Stimulated activated naive CD8-positive, alpha-beta T cell treated with anti-CD3 and anti-CD28 coated beads, Interleukin-15, Interleukin-2, amounts not matched to agents 100 ng/mL and 50 ng/mL, for 24 hours (primary cell): Measurements from ENCODE around the gene EIF4E.
A peak's percentile ranks its signal among the peaks of the same experiment; 100 is the strongest.
"Not testable (repeated sequence)": the region's sequence is repeated elsewhere in the genome, so short reads cannot be mapped to it uniquely, and the experiment has no call there.

Source experiments
- H3K27ac Mint-ChIP-seq: one replicate; pipeline ENCODE4 v1.8.0; 2021; ENCODE audit warnings: mild to moderate bottlenecking, mixed read lengths
- H3K27me3 Mint-ChIP-seq: one replicate; pipeline ENCODE4 v1.8.0; 2021; ENCODE audit warnings: mixed read lengths
- H3K36me3 Mint-ChIP-seq: one replicate; pipeline ENCODE4 v1.8.0; 2021; ENCODE audit warnings: low read depth, mixed read lengths
- H3K4me1 Mint-ChIP-seq: one replicate; pipeline ENCODE4 v1.8.0; 2021; ENCODE audit warnings: low read depth, mixed read lengths
- H3K4me3 Mint-ChIP-seq: one replicate; pipeline ENCODE4 v1.8.0; 2021; ENCODE audit warnings: mild to moderate bottlenecking, mixed read lengths
- H3K9me3 Mint-ChIP-seq: one replicate; pipeline ENCODE4 v1.8.0; 2021; ENCODE audit warnings: mixed read lengths

The EIF4E gene

DNA sequence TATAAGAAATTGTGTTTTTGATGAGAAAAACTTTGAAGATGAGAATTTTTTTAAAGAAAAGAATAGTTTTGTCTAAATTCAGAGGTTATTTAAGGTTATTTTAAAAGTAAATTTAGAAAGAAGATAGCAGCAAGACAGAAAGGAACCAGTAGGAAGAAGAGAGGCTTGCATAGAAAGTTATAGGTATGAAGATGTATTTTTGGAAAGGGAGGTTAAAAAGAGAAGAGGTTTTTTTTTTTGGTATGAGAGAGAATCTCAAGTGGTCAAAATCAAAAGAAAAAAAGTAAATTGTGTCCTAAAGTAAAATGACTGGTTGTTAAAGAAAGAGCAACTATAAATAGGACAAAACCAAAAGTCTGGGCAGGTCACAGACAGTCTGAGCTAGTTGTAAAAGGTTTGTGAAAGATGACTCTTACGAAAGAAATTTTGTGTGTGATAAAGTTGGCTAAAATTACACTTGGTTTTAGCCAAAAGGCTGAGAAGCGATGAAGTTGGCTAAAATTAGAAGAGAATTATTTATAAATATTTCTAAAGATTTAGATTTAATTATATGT, 16.4 kb upstream of the EIF4E start:
- Mint-ChIP-seq H3K9me3 (no peaks in the 10 kb centered on the region), H3K4me3 (no peak overlapping the region), H3K27ac (no peak overlapping the region), H3K36me3 (no peaks in the 10 kb centered on the region), H3K27me3 (no peaks in the 10 kb centered on the region), H3K4me1 (no peaks in the 10 kb centered on the region)

DNA sequence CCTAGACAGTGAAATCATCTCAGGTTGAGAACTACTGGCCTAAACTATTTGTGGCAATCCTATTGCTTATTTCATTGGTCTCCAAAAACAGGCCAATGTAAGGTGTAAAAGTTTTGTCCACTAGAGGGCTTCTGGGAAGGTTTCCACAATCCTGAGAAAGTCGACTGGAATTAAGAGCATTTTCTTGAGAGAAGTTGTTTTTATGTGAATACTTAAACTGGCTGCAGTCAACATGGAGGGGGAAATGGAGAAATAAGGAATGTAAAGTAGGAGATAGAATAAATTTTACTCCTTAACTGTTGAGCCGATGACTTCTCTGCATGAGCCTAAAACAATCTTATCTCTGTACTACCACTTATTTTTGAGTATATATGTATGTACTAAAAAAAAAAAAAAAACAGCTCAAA, 11.0 kb upstream of the EIF4E start:
- no peaks in the 10 kb centered on the region for H3K9me3 Mint-ChIP-seq
- no peaks in the 10 kb centered on the region for H3K27me3 Mint-ChIP-seq
- H3K27ac Mint-ChIP-seq = no peak overlapping the region
- no peak overlapping the region for H3K4me3 Mint-ChIP-seq
- H3K4me1 Mint-ChIP-seq = peaks cover 10% of the 10 kb centered on the region
- H3K36me3 Mint-ChIP-seq = no peaks in the 10 kb centered on the region

DNA sequence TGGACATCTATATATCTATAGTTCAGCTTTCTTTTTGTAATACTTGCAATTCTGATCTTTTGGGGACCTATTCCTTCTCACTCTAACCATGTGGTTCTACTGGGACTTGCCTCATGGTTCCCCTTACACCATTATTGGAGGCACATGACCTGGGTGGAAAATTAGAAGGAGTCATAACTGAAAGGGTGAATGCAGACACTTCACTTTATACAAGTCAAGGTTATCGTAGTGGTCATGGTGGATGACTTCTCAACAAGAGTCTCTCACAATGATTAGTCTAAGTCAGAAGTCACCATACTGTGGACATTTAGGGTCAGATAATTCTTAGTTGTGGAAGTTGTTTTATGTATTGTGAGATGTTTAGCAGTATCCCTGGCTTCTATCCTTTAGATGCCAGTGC, 10.5 kb upstream of the EIF4E start:
- Mint-ChIP-seq H3K36me3 (no peaks in the 10 kb centered on the region), H3K4me1 (peaks cover 10% of the 10 kb centered on the region), H3K4me3 (no peak overlapping the region), H3K9me3 (no peaks in the 10 kb centered on the region), H3K27me3 (no peaks in the 10 kb centered on the region), H3K27ac (peak overlapping the region; percentile 59)

DNA sequence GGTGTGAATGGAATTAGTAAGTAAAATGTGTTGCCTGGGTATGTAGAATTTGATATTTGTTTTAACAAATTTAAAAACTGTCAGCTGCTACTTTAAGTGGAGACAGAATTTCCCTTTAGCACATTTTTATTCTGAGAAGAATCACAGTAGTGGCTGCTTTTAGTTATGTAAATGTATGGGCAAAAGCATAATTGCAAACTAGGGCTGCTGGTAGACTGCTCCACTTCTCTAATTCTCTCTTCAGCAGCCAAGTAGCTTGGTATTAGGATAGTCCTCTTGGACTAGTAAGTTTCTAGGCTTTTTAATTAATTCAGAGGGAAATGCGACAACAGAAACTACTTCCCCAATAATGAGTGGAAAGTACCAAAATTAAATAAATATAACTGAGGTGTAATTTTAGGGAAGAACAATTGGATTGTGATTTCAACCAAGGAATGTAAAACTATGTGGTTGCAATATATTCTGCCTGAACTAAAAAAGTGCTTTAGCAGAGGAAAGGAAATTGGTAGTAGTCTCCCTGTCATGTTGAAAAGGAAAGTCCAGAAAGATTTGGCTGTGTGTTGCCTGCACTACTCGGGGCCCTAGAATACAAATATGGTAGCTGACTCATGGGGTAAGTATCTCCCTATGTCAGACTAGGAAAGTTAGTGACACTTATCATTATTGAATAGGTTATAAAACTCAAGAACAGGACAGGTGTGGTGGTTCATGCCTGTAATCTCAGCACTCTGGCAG, 9.2 kb upstream of the EIF4E start:
- Mint-ChIP-seq H3K36me3 (no peaks in the 10 kb centered on the region), H3K4me1 (peaks cover 12% of the 10 kb centered on the region), H3K4me3 (no peak overlapping the region), H3K27me3 (no peaks in the 10 kb centered on the region), H3K9me3 (no peaks in the 10 kb centered on the region), H3K27ac (no peak overlapping the region)

DNA sequence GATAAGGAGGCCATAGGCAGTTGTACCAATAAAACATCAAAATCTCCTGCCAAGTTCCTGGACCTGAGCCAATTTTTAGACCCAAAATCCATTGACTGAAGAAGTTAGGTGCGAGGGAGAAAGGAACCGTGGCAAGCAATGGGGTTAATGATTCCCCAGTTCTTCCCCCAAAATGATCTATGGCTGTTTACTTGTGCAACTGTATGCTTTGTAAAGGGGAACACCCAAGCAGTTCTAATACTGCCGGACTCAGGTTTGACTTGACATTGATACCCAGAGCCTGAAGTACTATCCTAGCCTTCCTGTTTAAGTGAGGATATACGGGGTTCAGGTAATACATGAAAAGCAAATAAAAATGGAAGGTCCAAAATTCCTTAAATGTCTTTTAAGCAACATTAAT, 6.7 kb upstream of the EIF4E start:
- no peaks in the 10 kb centered on the region for H3K36me3 Mint-ChIP-seq
- H3K4me1 Mint-ChIP-seq = peaks cover 24% of the 10 kb centered on the region
- H3K27ac Mint-ChIP-seq = no peak overlapping the region
- no peak overlapping the region for H3K4me3 Mint-ChIP-seq
- H3K9me3 Mint-ChIP-seq = no peaks in the 10 kb centered on the region
- H3K27me3 Mint-ChIP-seq = no peaks in the 10 kb centered on the region

DNA sequence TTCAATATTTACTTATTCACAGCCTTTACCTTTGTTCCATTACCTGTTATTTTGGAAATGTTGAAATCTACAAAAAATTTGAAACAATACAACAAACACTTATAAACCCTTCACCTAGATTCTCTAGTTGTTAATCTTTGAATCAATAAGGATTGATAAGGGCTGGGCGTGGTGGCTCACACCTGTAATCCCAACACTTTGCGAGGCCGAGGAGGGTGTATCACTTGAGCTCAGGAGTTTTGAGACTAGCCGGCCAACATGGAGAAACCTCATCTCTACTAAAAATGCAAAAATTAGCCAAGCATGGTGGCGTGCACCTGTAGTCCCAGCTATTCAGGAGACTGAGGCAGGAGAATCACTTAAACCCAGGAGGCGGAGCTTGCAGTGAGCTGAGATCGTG, 5.9 kb upstream of the EIF4E start:
- peaks cover 32% of the 10 kb centered on the region for H3K4me1 Mint-ChIP-seq
- not testable (repeated sequence) for H3K4me3 Mint-ChIP-seq, H3K27me3 Mint-ChIP-seq, H3K27ac Mint-ChIP-seq, H3K36me3 Mint-ChIP-seq, H3K9me3 Mint-ChIP-seq

DNA sequence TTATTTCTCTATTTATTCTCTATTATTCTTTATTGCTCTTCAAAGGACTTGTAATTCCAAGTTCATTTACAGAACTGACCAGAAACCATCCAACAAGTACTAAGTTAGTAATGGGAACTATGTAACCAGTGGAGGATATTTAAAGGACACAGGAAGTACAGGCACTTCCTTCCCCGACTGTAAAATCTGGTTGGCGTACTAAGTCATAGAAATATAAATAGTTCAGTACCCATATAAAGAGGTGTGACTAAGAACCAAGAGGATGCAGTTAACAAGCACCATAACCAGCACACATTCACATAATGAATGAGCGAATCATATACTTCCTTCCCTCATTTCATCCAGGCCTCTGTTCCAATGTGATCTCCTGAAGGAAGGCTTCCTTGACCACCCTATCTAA, 3.6 kb upstream of the EIF4E start:
- H3K27ac Mint-ChIP-seq = peak overlapping the region; percentile 14

DNA sequence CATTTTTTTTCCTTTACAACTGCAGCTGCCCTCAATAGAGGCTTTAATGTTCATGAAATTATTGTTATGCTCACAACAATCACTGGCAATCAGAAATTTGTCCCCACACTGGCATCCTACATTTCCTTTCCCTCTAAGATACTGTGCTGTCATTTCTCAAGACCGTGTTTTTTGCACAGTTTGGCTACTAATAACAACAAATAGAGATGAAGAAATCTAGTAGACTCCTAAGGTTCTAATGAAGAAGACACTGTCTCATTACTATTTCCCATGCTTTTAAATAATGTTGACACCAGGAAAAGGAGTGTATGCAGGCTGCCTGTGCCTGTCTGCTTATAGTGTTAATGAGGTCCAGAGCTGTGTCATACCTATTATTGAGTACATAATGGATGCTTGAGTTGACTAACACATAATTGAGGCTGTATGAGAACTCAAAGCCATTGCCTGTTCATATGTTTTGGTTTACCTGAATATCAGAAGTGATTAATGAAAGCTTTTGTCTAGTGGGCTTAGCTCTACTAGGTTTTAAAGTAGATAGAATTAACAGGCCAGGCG, 1.5 kb upstream of the EIF4E start:
- peak overlapping the region; percentile 96 for H3K4me3 Mint-ChIP-seq
- H3K27ac Mint-ChIP-seq = peak overlapping the region; percentile 99
- H3K4me1 Mint-ChIP-seq = peaks cover 53% of the 10 kb centered on the region
- no peaks in the 10 kb centered on the region for H3K9me3 Mint-ChIP-seq
- H3K36me3 Mint-ChIP-seq = peaks cover 22% of the 10 kb centered on the region
- no peaks in the 10 kb centered on the region for H3K27me3 Mint-ChIP-seq

More for the DNA sequence above, 3.6 kb upstream of the EIF4E start:
- Mint-ChIP-seq H3K36me3 (peaks cover 7% of the 10 kb centered on the region), H3K27me3 (no peaks in the 10 kb centered on the region), H3K4me1 (peaks cover 40% of the 10 kb centered on the region), H3K9me3 (no peaks in the 10 kb centered on the region), H3K4me3 (no peak overlapping the region)

DNA sequence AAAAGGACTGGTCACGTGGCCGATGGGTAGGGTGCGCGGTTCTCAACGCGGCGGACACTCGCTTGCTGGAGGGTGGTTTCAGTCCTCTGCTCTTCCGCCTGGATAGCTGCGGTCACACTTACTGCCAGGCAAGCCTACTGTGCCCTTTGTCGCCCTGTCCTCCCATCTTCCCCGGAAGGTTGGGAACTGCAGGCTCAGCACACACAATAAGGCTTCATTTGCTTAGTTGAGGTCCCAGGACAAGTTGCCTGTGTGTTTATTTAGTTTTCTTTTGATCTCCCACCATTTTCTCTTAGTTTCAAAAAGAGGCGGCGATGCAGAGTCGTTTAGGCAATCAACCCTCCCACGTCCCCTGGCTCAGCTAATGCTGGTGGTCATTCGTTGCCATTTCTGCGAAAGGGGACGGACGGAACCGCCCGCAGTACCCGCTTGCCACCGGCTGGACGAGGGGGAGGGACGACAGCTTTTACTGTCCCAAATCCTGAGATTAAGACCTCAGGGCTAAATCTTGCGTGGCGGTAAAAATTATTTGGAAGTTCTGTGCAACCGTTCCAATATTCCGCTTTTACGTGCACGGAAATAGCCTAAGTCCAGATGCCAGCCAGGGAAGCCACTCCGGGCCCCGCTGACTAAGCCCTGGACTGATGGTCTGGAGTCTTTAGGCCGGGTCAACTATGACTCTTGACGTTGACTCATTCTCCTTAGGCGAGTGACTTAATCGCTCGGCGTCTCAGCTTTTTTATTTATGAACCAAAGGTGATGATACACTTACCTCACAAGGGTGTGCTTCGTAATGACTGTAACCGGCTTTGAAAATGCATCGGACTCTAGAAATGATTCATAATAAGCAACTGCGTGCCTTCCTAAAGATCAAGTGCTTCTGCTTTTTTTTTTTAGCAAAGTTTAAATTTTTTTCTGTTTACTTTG, 671 bp upstream of the EIF4E start:
- H3K9me3 Mint-ChIP-seq = no peaks in the 10 kb centered on the region
- peaks cover 26% of the 10 kb centered on the region for H3K36me3 Mint-ChIP-seq
- H3K4me3 Mint-ChIP-seq = peak overlapping the region; percentile 96
- H3K27ac Mint-ChIP-seq = peak overlapping the region; percentile 99
- H3K27me3 Mint-ChIP-seq = no peaks in the 10 kb centered on the region
- H3K4me1 Mint-ChIP-seq = peaks cover 56% of the 10 kb centered on the region

DNA sequence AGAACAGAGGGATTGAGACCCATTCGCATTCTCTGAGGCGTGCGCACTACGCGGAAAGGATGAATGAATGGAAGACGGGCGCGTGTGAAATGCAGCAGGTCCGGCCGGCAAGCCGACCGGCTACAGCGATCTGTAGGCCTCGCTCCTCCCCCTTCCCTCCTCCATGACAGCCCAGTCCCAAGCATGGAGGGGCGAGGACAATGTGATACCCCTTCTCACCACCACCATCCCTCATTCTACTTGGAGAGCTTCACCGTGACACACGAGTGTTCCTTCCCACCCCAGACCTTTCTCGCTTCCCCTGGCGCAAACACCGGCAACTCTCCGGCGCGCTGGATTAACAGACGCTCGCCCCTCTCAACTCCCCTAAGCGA, 815 bp downstream of the EIF4E start:
- Mint-ChIP-seq H3K4me1 (peaks cover 62% of the 10 kb centered on the region), H3K27ac (peak overlapping the region; percentile 99), H3K9me3 (no peaks in the 10 kb centered on the region), H3K36me3 (peaks cover 35% of the 10 kb centered on the region), H3K27me3 (no peaks in the 10 kb centered on the region), H3K4me3 (peak overlapping the region; percentile 96)

DNA sequence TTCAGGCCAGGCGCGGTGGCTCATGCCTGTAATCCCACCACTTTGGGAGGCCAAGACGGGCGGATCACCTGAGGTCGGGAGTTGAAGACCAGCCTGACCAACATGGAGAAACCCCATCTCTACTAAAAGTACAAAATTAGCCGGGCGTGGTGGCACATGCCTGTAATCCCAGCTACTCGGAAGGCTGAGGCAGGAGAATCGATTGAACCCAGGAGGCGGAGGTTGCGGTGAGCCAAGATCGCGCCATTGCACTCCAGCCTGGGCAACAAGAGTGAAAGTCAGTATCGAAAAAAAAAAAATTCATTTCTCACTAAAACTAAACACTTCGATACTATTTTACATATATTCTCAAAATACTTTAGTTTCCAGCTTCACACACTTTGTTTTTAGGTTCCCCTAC, 2.7 kb downstream of the EIF4E start:
- Mint-ChIP-seq H3K36me3 (peaks cover 43% of the 10 kb centered on the region), H3K4me3 (peak overlapping the region; percentile 96), H3K4me1 (peaks cover 61% of the 10 kb centered on the region), H3K27ac (peak overlapping the region; percentile 51)
- H3K27me3 Mint-ChIP-seq, H3K9me3 Mint-ChIP-seq: not testable (repeated sequence)

DNA sequence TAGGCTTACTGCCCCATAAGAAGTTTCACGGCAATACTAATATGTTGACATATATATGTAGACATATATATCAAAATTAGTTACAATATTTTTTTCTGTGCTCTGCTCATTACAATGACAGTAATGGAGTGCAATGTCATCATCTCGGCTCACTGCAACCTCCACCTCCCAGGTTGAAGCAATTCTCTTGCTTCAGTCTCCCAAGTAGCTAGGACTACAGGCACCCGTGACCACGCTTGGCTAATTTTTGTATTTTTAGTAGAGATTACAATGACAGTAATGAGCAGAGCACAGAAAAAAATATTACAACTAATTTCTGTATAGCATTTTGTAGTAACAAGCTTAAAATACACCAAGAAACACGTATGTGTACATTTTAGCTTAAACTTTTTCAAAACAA, 7.6 kb downstream of the EIF4E start:
- Mint-ChIP-seq H3K27ac (no peak overlapping the region), H3K9me3 (no peaks in the 10 kb centered on the region), H3K4me3 (no peak overlapping the region), H3K27me3 (no peaks in the 10 kb centered on the region), H3K36me3 (peaks cover 60% of the 10 kb centered on the region), H3K4me1 (peaks cover 57% of the 10 kb centered on the region)

DNA sequence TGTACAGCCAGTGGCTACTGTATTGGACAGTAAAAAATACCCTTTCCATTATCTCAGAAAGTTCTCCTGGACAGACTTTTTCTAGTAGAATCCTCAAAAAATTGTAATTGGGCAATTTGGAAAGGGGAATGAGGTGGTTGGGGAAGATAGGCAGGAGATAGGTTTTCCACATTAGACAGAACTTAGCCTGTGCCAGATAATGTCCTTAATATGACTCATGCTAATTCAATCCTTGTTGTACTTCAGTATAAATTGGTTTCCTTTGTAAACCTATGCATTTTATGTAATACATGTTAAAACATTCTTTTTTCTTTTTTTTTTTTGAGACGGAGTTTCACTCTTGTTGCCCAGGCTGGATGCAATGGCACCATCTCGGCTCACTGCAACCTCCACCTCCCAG, 8.9 kb downstream of the EIF4E start:
- H3K36me3 Mint-ChIP-seq = peaks cover 51% of the 10 kb centered on the region
- peaks cover 56% of the 10 kb centered on the region for H3K4me1 Mint-ChIP-seq
- H3K27ac Mint-ChIP-seq = no peak overlapping the region
- H3K4me3 Mint-ChIP-seq = no peak overlapping the region
- no peaks in the 10 kb centered on the region for H3K27me3 Mint-ChIP-seq
- no peaks in the 10 kb centered on the region for H3K9me3 Mint-ChIP-seq

DNA sequence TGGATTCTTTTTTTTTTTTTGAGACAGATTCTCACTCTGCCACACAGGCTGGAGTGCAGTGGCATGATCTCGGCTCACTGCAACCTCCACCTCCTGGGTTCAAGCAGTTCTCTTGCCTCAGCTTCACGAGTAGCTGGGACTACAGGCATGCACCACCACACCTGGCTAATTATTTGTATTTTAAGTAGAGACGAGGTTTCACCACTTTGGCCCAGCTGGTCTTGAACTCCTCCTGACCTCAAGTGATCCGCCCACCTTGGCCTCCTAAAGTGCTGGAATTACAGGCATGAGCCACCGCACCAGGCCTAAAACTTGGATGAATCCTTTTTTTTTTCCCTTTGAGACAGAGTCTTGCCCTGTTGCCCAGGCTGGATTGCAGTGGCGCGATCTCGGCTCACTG, 18.2 kb downstream of the EIF4E start:
- not testable (repeated sequence) for H3K9me3 Mint-ChIP-seq, H3K27me3 Mint-ChIP-seq, H3K27ac Mint-ChIP-seq, H3K4me3 Mint-ChIP-seq
- Mint-ChIP-seq H3K4me1 (peaks cover 67% of the 10 kb centered on the region), H3K36me3 (peaks cover 33% of the 10 kb centered on the region)
